Measurements from ENCODE around the gene KANSL1L. TPM values are rescaled to one million over a fixed set of nuclear protein-coding genes. Genes with fewer than 3 reads are reported as not detected.

KANSL1L gene
- total and polyA plus RNA-seq, 7 donors, result 1.8 to 21.5 (median 14.9) TPM

GRCh38 chr2:210132239-210132638 is 39.0 kb downstream of the KANSL1L start:
- Histone ChIP-seq H3K27me3 (ENCODE audit: insufficient read depth in 3 of 3, low read length in 2 of 3) (no peaks in the 10 kb centered on the region), H3K36me3 (ENCODE audit: insufficient read depth in 1 of 2, low read depth in 1 of 2) (peaks cover 0 to 5% of the 10 kb centered on the region in 2 donors), H3K9me3 (no peaks in the 10 kb centered on the region), H3K4me3 (no peak overlapping the region), H3K4me1 (no peaks in the 10 kb centered on the region), H3K27ac (no peak overlapping the region)
- DNase-seq (no peak), ATAC-seq (no peak)
- intact Hi-C loops (cut with DNase I), result no loop called here
- TF ChIP-seq CTCF (IDR thresholded peaks at IDR 0.05), result no peak

- no peak for DNase-seq
- WGBS, 3 donors, result 14 to 19% (median 17%) methylated on average over 3 of the region's 3 CpGs
- Histone ChIP-seq H3K36me3 (ENCODE audit: insufficient read depth in 1 of 2, low read depth in 1 of 2) (peaks cover 0 to 25% of the 10 kb centered on the region in 2 donors), H3K27me3 (ENCODE audit: insufficient read depth in 3 of 3, low read length in 2 of 3) (no peaks in the 10 kb centered on the region), H3K9me3 (peaks cover 18% of the 10 kb centered on the region), H3K4me3 (no peak overlapping the region), H3K4me1 (no peaks in the 10 kb centered on the region), H3K27ac (no peak overlapping the region)
- intact Hi-C loops (cut with DNase I), result no loop called here
- peak in 1 of 4 donors; percentile 63 for ATAC-seq
- TF ChIP-seq CTCF (IDR thresholded peaks at IDR 0.05), result no peak
These were observed 42.2 kb downstream of the KANSL1L start for GRCh38 chr2:210128961-210129360.

DNA sequence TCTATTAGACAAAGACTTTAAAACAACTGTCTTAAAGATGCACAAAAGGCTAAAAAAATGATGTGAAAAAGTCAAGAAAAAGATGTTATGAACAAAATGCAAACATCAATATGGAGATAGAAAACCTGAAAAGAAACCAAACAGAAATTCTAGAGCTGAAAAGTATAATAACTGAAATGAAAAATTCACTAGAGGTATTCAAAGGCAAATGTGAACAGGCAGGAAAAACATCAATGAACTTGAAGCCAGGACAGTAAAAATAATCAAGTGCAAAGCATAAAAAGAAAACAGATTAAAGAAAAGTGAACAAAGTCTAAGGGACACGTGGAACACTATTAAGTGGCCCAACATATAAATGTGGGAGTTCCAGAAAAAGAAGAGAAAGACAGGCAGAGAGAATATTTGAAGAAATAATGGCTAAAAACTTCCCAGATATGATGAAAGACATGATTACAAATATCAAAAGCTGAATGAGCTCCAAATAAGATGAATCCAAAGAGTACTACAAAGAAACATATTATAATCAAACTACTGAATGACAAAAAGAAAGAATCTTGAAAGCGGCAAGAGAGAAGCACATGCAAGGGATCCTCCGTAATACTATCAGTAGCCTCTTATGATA is 57.5 kb downstream of the KANSL1L start:
- no peak for TF ChIP-seq CTCF (IDR thresholded peaks at IDR 0.05)
- H3K36me3 ChIP-seq (ENCODE audit: insufficient read depth in 1 of 2, low read depth in 1 of 2), result no peaks in the 10 kb centered on the region
- DNase-seq (no peak), ATAC-seq (no peak)
- no peaks in the 10 kb centered on the region for H3K27me3 ChIP-seq (ENCODE audit: insufficient read depth in 3 of 3, low read length in 2 of 3)
- intact Hi-C loops (cut with DNase I), result no loop called here
- WGBS, 3 donors, result 95 to 99% (median 99%) methylated on average over 3 of the region's 3 CpGs
- H3K9me3 ChIP-seq, result peaks cover 23% of the 10 kb centered on the region
- H3K4me3 ChIP-seq, result no peak overlapping the region
- H3K27ac ChIP-seq, result no peak overlapping the region
- H3K4me1 ChIP-seq, result no peaks in the 10 kb centered on the region

DNA sequence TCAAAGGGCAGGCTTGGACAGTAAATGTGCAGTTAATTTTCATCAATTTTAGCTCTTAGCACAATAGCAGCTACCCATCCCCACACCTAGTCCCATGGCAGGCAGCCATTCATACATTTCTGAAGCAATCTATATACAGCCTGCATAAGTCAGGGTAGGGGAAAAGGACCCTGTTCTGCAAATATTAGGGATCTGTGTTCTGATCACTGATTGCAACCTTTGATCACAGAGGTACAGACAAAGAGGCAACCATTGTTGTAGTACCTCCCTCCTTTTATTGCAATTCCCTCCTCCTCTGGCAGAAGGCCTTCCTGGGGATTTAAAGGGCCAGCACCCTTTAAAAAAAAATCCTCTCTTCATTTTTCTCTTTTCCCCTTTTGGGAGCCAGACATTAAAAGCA is 58.3 kb downstream of the KANSL1L start:
- intact Hi-C loops (cut with DNase I), result no loop called here
- ATAC-seq (no peak), DNase-seq (no peak)
- Histone ChIP-seq H3K4me1 (no peaks in the 10 kb centered on the region), H3K36me3 (ENCODE audit: insufficient read depth in 1 of 2, low read depth in 1 of 2) (no peaks in the 10 kb centered on the region), H3K4me3 (no peak overlapping the region), H3K9me3 (peaks cover 23% of the 10 kb centered on the region), H3K27me3 (ENCODE audit: insufficient read depth in 3 of 3, low read length in 2 of 3) (no peaks in the 10 kb centered on the region), H3K27ac (no peak overlapping the region)
- no peak for TF ChIP-seq CTCF (IDR thresholded peaks at IDR 0.05)

- Histone ChIP-seq H3K9me3 (no peaks in the 10 kb centered on the region), H3K27ac (no peak overlapping the region), H3K27me3 (ENCODE audit: insufficient read depth in 3 of 3, low read length in 2 of 3) (no peaks in the 10 kb centered on the region), H3K36me3 (ENCODE audit: insufficient read depth in 1 of 2, low read depth in 1 of 2) (peaks cover 0 to 14% of the 10 kb centered on the region in 2 donors), H3K4me1 (no peaks in the 10 kb centered on the region), H3K4me3 (no peak overlapping the region)
- no peak for TF ChIP-seq CTCF (IDR thresholded peaks at IDR 0.05)
- DNase-seq (no peak), ATAC-seq (no peak)
- 81 to 90% (median 87%) methylated on average over 6 of the region's 6 CpGs for WGBS, 3 donors
- intact Hi-C loops (cut with DNase I), result no loop called here
These were observed 71.3 kb downstream of the KANSL1L start for GRCh38 chr2:210099940-210100339.
